Upper lobe of left lung (tissue), 4 donors: ENCODE results near the gene PTDSS2.

ENCODE experiments used
- POLR2A ChIP-seq, 4 donors: fragments of 450-650 bp; IDR thresholded peaks; one replicate each; pipeline ENCODE4 v1.5.1; 2016 to 2017; ENCODE audit warnings: antibody characterized with exemption in 4 of 4, mild to moderate bottlenecking in 2 of 4
- POLR2AphosphoS5 ChIP-seq, 2 donors: sonication (generic); formaldehyde crosslinking; IDR thresholded peaks; one replicate each; pipeline ENCODE4 v1.5.1; 2017; ENCODE audit warnings: antibody characterized with exemption in 2 of 2
- TF ChIP-seq, protein P1 (sequence below), 6 experiments: fragments of 450-650 bp in 4 of 6; fragments of 200-600 bp in 2 of 6; sonication (generic) in 2 of 6; IDR thresholded peaks; one replicate each; pipeline ENCODE4 v1.5.1; 2016 to 2019; ENCODE audit warnings: antibody characterized with exemption in 6 of 6

DNA sequence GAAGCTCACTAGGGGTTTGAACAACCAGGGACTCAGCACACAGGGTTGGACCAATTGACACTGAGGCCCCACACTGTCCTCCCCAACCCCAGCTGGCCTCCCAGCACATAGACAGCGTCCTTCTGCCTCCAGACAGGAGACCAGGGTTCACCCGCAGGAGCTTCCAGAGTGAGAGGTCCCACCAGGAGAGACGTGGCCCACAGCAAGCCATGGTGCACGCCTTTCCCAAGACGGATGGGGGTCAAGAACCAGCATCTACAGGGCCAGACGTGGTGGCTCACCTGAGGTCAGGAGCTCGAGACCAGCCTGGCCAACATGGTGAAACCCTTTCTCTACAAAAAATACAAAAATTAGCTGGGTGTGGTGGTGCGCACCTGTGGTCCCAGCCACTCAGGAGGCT is 23.2 kb upstream of the PTDSS2 start:
- TF ChIP-seq, protein P1, sequence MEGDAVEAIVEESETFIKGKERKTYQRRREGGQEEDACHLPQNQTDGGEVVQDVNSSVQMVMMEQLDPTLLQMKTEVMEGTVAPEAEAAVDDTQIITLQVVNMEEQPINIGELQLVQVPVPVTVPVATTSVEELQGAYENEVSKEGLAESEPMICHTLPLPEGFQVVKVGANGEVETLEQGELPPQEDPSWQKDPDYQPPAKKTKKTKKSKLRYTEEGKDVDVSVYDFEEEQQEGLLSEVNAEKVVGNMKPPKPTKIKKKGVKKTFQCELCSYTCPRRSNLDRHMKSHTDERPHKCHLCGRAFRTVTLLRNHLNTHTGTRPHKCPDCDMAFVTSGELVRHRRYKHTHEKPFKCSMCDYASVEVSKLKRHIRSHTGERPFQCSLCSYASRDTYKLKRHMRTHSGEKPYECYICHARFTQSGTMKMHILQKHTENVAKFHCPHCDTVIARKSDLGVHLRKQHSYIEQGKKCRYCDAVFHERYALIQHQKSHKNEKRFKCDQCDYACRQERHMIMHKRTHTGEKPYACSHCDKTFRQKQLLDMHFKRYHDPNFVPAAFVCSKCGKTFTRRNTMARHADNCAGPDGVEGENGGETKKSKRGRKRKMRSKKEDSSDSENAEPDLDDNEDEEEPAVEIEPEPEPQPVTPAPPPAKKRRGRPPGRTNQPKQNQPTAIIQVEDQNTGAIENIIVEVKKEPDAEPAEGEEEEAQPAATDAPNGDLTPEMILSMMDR (IDR thresholded peaks at IDR 0.05): no peak
- no peak for TF ChIP-seq POLR2A (IDR thresholded peaks at IDR 0.05)
- TF ChIP-seq POLR2AphosphoS5 (IDR thresholded peaks at IDR 0.05): no peak
